ENCODE measurements around the gene TMIGD1.

DNA sequence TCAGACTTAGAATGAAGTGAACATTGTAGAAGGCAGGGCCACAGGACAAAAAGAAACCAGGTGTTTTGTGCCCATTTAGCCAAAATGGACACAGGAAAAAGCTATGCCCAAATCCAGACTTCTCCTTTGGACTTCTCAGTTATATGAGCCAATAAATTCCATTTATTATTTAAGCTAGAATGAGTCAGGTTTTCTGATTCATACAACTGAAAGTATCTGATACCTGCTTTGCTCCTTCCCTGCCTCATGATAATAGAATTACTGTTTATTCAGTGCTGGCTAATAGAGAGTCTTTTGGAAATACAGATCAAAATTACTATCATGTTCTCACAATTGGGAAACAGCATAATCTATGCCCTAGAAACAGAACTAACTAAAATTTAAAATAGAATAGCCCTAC lies 36.1 kb upstream of the TMIGD1 start:
- TF ChIP-seq RXRA (CRISPR knock-in tag; IDR thresholded peaks at IDR 0.05) (no peak), ZNF337 (CRISPR knock-in tag; IDR thresholded peaks at IDR 0.05; ENCODE audit: borderline replicate concordance, low read depth) (no peak), ZNF629 (CRISPR knock-in tag; conservative IDR thresholded peaks at IDR 0.05) (no peak), ZFX (CRISPR knock-in tag; IDR thresholded peaks at IDR 0.05; ENCODE audit: low read depth) (no peak), ZNF24 (IDR thresholded peaks at IDR 0.05) (no peak), ZNF562 (CRISPR knock-in tag; IDR thresholded peaks at IDR 0.05; ENCODE audit: borderline replicate concordance) (no peak), RFX5 (IDR thresholded peaks at IDR 0.05; ENCODE audit: low read depth, low read length) (no peak), ZFP37 (CRISPR knock-in tag; IDR thresholded peaks at IDR 0.05; ENCODE audit: borderline replicate concordance) (no peak), HNRNPUL1 (IDR thresholded peaks at IDR 0.05; ENCODE audit: low read depth, low read length) (no peak), ZNF652 (CRISPR knock-in tag; IDR thresholded peaks at IDR 0.05; ENCODE audit: borderline replicate concordance, low read depth) (no peak)
- TF ChIP-seq, protein P1, sequence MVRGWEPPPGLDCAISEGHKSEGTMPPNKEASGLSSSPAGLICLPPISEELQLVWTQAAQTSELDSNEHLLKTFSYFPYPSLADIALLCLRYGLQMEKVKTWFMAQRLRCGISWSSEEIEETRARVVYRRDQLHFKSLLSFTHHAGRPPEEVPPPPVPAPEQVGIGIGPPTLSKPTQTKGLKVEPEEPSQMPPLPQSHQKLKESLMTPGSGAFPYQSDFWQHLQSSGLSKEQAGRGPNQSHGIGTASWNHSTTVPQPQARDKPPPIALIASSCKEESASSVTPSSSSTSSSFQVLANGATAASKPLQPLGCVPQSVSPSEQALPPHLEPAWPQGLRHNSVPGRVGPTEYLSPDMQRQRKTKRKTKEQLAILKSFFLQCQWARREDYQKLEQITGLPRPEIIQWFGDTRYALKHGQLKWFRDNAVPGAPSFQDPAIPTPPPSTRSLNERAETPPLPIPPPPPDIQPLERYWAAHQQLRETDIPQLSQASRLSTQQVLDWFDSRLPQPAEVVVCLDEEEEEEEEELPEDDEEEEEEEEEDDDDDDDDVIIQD (CRISPR knock-in tag; IDR thresholded peaks at IDR 0.05; ENCODE audit: low read depth), result no peak
- TF ChIP-seq, protein P2, sequence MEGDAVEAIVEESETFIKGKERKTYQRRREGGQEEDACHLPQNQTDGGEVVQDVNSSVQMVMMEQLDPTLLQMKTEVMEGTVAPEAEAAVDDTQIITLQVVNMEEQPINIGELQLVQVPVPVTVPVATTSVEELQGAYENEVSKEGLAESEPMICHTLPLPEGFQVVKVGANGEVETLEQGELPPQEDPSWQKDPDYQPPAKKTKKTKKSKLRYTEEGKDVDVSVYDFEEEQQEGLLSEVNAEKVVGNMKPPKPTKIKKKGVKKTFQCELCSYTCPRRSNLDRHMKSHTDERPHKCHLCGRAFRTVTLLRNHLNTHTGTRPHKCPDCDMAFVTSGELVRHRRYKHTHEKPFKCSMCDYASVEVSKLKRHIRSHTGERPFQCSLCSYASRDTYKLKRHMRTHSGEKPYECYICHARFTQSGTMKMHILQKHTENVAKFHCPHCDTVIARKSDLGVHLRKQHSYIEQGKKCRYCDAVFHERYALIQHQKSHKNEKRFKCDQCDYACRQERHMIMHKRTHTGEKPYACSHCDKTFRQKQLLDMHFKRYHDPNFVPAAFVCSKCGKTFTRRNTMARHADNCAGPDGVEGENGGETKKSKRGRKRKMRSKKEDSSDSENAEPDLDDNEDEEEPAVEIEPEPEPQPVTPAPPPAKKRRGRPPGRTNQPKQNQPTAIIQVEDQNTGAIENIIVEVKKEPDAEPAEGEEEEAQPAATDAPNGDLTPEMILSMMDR (CRISPR knock-in tag; IDR thresholded peaks at IDR 0.05), result no peak
- TF ChIP-seq, protein P3, sequence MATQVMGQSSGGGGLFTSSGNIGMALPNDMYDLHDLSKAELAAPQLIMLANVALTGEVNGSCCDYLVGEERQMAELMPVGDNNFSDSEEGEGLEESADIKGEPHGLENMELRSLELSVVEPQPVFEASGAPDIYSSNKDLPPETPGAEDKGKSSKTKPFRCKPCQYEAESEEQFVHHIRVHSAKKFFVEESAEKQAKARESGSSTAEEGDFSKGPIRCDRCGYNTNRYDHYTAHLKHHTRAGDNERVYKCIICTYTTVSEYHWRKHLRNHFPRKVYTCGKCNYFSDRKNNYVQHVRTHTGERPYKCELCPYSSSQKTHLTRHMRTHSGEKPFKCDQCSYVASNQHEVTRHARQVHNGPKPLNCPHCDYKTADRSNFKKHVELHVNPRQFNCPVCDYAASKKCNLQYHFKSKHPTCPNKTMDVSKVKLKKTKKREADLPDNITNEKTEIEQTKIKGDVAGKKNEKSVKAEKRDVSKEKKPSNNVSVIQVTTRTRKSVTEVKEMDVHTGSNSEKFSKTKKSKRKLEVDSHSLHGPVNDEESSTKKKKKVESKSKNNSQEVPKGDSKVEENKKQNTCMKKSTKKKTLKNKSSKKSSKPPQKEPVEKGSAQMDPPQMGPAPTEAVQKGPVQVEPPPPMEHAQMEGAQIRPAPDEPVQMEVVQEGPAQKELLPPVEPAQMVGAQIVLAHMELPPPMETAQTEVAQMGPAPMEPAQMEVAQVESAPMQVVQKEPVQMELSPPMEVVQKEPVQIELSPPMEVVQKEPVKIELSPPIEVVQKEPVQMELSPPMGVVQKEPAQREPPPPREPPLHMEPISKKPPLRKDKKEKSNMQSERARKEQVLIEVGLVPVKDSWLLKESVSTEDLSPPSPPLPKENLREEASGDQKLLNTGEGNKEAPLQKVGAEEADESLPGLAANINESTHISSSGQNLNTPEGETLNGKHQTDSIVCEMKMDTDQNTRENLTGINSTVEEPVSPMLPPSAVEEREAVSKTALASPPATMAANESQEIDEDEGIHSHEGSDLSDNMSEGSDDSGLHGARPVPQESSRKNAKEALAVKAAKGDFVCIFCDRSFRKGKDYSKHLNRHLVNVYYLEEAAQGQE (IDR thresholded peaks at IDR 0.05; ENCODE audit: borderline replicate concordance in 1 of 2, low read depth in 1 of 2, low read length in 2 of 2), result no peak
- TF ChIP-seq, protein P4, sequence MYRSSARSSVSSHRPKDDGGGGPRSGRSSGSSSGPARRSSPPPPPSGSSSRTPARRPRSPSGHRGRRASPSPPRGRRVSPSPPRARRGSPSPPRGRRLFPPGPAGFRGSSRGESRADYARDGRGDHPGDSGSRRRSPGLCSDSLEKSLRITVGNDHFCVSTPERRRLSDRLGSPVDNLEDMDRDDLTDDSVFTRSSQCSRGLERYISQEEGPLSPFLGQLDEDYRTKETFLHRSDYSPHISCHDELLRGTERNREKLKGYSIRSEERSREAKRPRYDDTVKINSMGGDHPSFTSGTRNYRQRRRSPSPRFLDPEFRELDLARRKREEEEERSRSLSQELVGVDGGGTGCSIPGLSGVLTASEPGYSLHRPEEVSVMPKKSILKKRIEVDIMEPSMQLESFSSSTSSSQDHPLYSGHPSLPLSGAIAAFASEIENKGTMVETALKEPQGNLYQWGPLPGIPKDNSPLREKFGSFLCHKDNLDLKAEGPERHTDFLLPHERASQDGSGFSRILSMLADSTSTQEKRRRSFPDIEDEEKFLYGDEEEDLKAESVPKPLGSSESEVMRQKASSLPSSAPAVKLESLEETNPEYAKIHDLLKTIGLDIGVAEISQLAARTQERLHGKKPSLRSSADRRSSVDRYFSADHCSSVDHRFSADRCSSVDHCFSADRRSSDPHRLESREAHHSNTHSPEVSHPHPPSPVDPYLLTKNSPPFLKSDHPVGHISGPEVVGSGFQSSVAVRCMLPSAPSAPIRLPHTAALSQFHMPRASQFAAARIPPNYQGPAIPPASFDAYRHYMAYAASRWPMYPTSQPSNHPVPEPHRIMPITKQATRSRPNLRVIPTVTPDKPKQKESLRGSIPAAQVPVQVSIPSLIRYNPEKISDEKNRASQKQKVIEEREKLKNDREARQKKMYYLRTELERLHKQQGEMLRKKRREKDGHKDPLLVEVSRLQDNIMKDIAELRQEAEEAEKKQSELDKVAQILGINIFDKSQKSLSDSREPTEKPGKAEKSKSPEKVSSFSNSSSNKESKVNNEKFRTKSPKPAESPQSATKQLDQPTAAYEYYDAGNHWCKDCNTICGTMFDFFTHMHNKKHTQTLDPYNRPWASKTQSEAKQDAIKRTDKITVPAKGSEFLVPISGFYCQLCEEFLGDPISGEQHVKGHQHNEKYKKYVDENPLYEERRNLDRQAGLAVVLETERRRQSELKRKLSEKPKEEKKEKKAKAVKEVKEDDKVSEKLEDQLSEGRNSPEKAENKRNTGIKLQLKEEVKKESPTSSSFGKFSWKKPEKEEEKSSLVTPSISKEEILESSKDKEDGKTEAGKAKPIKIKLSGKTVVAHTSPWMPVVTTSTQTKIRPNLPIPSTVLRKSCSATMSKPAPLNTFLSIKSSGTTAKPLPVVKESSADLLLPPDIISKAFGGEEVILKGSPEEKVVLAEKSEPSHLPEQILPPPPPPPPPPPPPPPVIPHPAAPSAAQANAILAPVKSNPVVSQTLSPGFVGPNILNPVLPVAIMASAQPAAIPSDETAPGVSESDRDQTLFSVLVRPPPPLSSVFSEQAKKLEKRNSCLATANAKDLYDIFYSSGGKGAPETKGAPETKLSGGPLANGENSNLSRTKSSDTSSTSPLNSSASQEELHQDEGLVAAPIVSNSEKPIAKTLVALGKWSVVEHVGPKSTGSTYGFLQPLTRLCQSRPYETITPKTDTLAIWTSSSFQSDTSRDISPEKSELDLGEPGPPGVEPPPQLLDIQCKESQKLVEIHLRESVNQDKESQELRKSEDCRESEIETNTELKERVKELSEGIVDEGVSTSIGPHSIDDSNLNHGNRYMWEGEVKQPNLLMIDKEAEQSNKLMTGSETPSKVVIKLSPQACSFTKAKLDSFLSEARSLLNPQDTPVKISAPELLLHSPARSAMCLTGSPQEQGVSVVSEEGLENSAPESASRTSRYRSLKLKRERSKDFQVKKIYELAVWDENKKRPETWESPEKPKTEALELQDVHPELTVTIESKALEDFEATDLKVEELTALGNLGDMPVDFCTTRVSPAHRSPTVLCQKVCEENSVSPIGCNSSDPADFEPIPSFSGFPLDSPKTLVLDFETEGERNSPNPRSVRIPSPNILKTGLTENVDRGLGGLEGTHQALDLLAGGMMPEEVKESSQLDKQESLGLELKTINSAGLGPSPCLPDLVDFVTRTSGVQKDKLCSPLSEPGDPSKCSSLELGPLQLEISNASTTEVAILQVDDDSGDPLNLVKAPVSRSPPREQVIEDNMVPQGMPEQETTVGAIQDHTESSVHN (CRISPR knock-in tag; IDR thresholded peaks at IDR 0.05), result no peak
